Measurements from ENCODE around the gene MEIS2.

The MEIS2 gene

GRCh38 chr15:36898536-36899126, 201.7 kb downstream of the MEIS2 start:
- no peak for DNase-seq (ENCODE audit: low spot score)

- DNase-seq (ENCODE audit: low spot score): no peak
Measured at GRCh38 chr15:36897834-36898233, 202.5 kb downstream of the MEIS2 start.

GRCh38 chr15:36896949-36897348, 203.4 kb downstream of the MEIS2 start:
- DNase-seq (ENCODE audit: low spot score): no peak

- no peak for DNase-seq (ENCODE audit: low spot score)
Measured at GRCh38 chr15:36894075-36894474, 206.3 kb downstream of the MEIS2 start.

- no peak for DNase-seq (ENCODE audit: low spot score)
Measured at GRCh38 chr15:36893276-36893675, 207.1 kb downstream of the MEIS2 start.

GRCh38 chr15:36888011-36888992, 212.0 kb downstream of the MEIS2 start:
- no peak for DNase-seq (ENCODE audit: low spot score)

- no peak for DNase-seq (ENCODE audit: low spot score)
Measured at GRCh38 chr15:36887214-36887961, 213.0 kb downstream of the MEIS2 start.

- no peak for DNase-seq (ENCODE audit: low spot score)
Measured at GRCh38 chr15:36886701-36887100, 213.6 kb downstream of the MEIS2 start.

- DNase-seq (ENCODE audit: low spot score): no peak
Measured at GRCh38 chr15:36886191-36886590, 214.2 kb downstream of the MEIS2 start.

- DNase-seq (ENCODE audit: low spot score): no peak
Measured at GRCh38 chr15:36885771-36886170, 214.6 kb downstream of the MEIS2 start.

GRCh38 chr15:36884936-36885635, 215.3 kb downstream of the MEIS2 start:
- no peak for DNase-seq (ENCODE audit: low spot score)

GRCh38 chr15:36884518-36884875, 215.9 kb downstream of the MEIS2 start:
- no peak for DNase-seq (ENCODE audit: low spot score)

GRCh38 chr15:36883713-36884517, 216.4 kb downstream of the MEIS2 start:
- peak; percentile 49 for DNase-seq (ENCODE audit: low spot score)

GRCh38 chr15:36882487-36883131, 217.7 kb downstream of the MEIS2 start:
- no peak for DNase-seq (ENCODE audit: low spot score)

- DNase-seq (ENCODE audit: low spot score): no peak
Measured at GRCh38 chr15:36882056-36882455, 218.3 kb downstream of the MEIS2 start.

GRCh38 chr15:36881516-36881915, 218.8 kb downstream of the MEIS2 start:
- DNase-seq (ENCODE audit: low spot score): no peak

- DNase-seq (ENCODE audit: low spot score): no peak
Measured at GRCh38 chr15:36880913-36881460, 219.4 kb downstream of the MEIS2 start.

- DNase-seq (ENCODE audit: low spot score): no peak
Measured at GRCh38 chr15:36880224-36880912, 220.0 kb downstream of the MEIS2 start.

- DNase-seq (ENCODE audit: low spot score): no peak
Measured at GRCh38 chr15:36879568-36880222, 220.7 kb downstream of the MEIS2 start.
